Astrocyte of the cerebellum (primary cell): ENCODE measurements around the gene CDIP1.
A peak's percentile ranks its signal among the peaks of the same experiment; 100 is the strongest.

Experiments used
- DNase-seq: peaks from one replicate; pipeline ENCODE4 v3.0.0-alpha.2; 2011; ENCODE audit warnings: low read depth
- H3K4me3 ChIP-seq: 2 replicates; pipeline ENCODE4 v1.5.1; 2011; ENCODE audit warnings: mild to moderate bottlenecking, low read depth, low read length, moderate library complexity
- CTCF ChIP-seq: IDR thresholded peaks from 2 replicates; pipeline ENCODE4 v1.5.1; 2012; ENCODE audit warnings: low read length, low read depth, moderate library complexity, mild to moderate bottlenecking; ENCODE audit errors: missing control alignments
- in situ Hi-C: cut with HindIII; loops from 2 replicates; pipeline ENCODE4 v1.10.0; 2017; ENCODE audit warnings: low sequenced_read_pairs

CDIP1 gene

DNA sequence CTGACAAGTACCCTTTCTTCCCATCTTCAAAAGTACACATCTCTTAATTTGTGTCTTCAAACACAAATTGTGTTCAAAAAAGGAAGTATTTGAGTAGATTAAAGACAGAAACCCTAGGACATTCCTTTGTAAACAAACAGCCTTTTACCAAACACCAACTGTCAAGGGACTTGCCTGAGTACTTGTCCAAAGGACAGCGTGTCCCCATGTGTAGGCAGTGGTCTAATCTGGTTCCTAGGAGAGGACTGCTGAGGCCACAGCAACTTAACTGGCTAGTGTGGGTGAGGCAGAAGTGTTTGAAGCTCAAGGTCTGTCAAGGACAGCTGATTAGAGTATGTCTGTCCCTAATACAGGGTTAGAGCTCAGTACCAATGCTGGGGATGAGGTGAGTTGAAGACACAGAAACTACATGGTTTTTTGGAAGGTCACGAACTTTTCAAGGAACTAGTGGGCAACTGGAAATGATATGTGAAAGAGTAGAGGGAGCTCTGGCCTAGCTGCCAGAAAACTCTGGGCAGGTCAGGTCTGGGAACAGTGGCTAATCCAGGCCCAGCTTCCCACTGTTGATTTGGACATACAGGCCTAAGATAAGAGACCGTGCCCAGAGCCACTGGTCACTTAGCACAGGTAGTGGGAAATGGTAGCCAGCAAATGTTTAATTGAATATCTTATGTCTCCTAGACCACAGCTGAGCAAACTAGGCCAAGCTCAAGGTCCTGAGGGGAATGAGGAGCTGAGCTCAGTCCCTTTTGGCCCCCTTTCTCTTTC, 52.3 kb downstream of the CDIP1 start:
- H3K4me3 ChIP-seq, result no peak overlapping the region
- in situ Hi-C loops, result no loop called here
- DNase-seq, result no peak
- no peak for TF ChIP-seq CTCF

DNA sequence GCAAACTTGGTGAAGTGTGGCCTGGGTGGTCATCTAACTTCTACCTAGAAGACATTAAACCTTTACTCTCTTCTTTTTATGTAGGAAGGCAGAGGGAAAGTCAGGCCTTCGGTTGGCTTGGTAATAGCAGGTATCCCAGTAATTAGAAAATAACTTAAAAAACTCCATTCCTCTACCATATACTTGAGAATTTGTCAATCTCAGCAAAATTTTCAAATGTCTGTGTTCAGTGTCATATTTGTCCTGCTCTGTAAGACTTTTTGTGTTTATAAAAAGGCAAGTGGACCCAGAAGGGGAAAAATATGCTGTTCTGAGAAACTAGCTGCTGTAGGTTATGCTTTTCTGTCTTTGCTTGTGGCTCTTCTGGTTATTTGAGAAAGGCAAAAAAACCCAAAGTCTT, 56.6 kb downstream of the CDIP1 start:
- H3K4me3 ChIP-seq, result no peak overlapping the region
- TF ChIP-seq CTCF, result no peak
- in situ Hi-C loops, result no loop called here
- no peak for DNase-seq

- no peak overlapping the region for H3K4me3 ChIP-seq
- in situ Hi-C loops, result no loop called here
- DNase-seq, result no peak
- TF ChIP-seq CTCF, result no peak
Observed at GRCh38 chr16:4481526-4481925, 57.0 kb downstream of the CDIP1 start.

DNA sequence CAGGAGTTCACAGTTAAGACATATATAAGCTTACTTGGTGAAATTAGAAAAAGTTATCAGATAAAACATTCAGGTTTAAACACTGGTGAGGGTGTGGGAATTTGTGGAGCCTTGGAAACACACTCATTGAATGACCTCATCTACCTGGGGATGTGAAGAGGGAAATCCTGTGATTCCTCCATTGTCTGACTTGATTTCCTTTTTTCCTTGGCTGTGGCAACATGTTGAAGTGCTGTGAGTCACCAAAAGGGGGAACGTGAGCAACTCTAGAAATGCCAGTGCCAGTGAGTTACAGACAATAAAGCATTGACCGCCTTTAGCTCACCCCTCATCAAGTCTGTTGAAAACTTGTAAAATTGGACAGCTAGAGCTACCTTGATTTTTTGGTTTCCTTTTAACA, 60.6 kb downstream of the CDIP1 start:
- H3K4me3 ChIP-seq, result no peak overlapping the region
- peak; percentile 36 for TF ChIP-seq CTCF
- no peak for DNase-seq
- in situ Hi-C loops, result no loop called here

GRCh38 chr16:4475880-4476788, 62.4 kb downstream of the CDIP1 start, which contains the start of gene HMOX2:
Gene HMOX2, plus strand, starts transcription at chr16:4476398. Its CDS starts 29,127 bp downstream, at chr16:4505525.
- peak; percentile 47 for DNase-seq
- in situ Hi-C loops, result no loop called here
- peak; percentile 54 for TF ChIP-seq CTCF
- peak within 1 kb of the TSS; percentile 95 for H3K4me3 ChIP-seq

- DNase-seq, result peak; percentile 68
- TF ChIP-seq CTCF, result no peak
- H3K4me3 ChIP-seq, result peak within 1 kb of the TSS; percentile 62
- in situ Hi-C loops, result no loop called here
Observed at GRCh38 chr16:4474192-4474961, 64.2 kb downstream of the CDIP1 start, which contains the start of gene NMRAL1. Gene NMRAL1, minus strand, starts transcription at chr16:4474625. Its CDS starts 493 bp downstream, at chr16:4474132.
